HCT116 (cell line): ENCODE measurements around the gene MAP3K4. TPM values are rescaled to one million over a fixed set of nuclear protein-coding genes. Genes with fewer than 3 reads are reported as not detected.

Experiments
- ATAC-seq: fragments of 200-7000 bp; cut with Tn5 transposase; 2 replicates; pipeline ENCODE4 v1.9.1; 2020; ENCODE audit warnings: mild to moderate bottlenecking, moderate library complexity
- BruUV-seq: library from RNA; stranded (reverse); fragments of 400-500 nt; replicated peaks from 2 replicates; lab custom pipeline; 2021; lab: Mats Ljungman, UMichigan
- CTCF ChIA-PET: fragments of 300-600 bp; sonication (Branson Sonifier 250); formaldehyde crosslinking; loops from one replicate; lab custom pipeline; 2021; ENCODE audit warnings: antibody characterized with exemption; lab: Charles Lee
- POLR2A ChIA-PET: fragments of 300-600, 350-600 bp; sonication (Branson Sonifier 250); formaldehyde crosslinking; loops from one replicate; lab custom pipeline; 2021; ENCODE audit warnings: antibody characterized with exemption; lab: Charles Lee
- RAD21 ChIA-PET, 2 experiments: fragments of 300-600 bp; sonication (Branson Sonifier 250); formaldehyde crosslinking; loops; one replicate each; lab custom pipeline; 2023; ENCODE audit warnings: low total read pairs in 2 of 2; ENCODE audit not compliant: uncharacterized antibody in 2 of 2, unreplicated experiment in 2 of 2, low non-redundant PET in 1 of 2; lab: Charles Lee
- DNase-seq: peaks from one replicate; pipeline ENCODE4 v3.0.0-alpha.2; 2010; ENCODE audit warnings: low read depth, low spot score
- H2AFZ ChIP-seq: fragments of 200-600 bp; shearing (Covaris generic), sonication (generic); 2 replicates; pipeline ENCODE4 v1.6.1; 2017; ENCODE audit warnings: low read depth, mixed run types, mixed read lengths, antibody characterized with exemption, low read length; ENCODE audit not compliant: poor library complexity, severe bottlenecking
- H3K27ac ChIP-seq: 2 replicates; pipeline ENCODE4 v1.5.1; 2012; ENCODE audit warnings: low read depth, low read length
- H3K27me3 ChIP-seq: fragments of 200-600 bp; sonication (generic); 2 replicates; pipeline ENCODE4 v1.6.1; 2016; ENCODE audit warnings: mixed run types, low read length, mixed read lengths; ENCODE audit not compliant: insufficient read depth
- H3K36me3 ChIP-seq, 2 experiments: fragments of 200-500 bp in 1 of 2; fragments of 200-600 bp in 1 of 2; sonication (Bioruptor generic) in 1 of 2; sonication (generic) in 1 of 2; 2 replicates each; pipeline versions ENCODE4 v1.5.1 to v1.6.1; 2014 to 2016; ENCODE audit warnings: low read length in 2 of 2, inconsistent platforms in 1 of 2, mixed read lengths in 1 of 2, mixed run types in 1 of 2; ENCODE audit not compliant: insufficient read depth in 2 of 2, control insufficient read depth in 1 of 2
- H3K4me1 ChIP-seq, 2 experiments: fragments of 200-600 bp in 1 of 2; sonication (generic) in 1 of 2; 2 replicates each; pipeline versions ENCODE4 v1.5.1 to v1.6.1; 2012 to 2017; ENCODE audit warnings: low read length in 2 of 2, inconsistent platforms in 1 of 2, mild to moderate bottlenecking in 1 of 2, mixed read lengths in 1 of 2, mixed run types in 1 of 2, moderate library complexity in 1 of 2; ENCODE audit not compliant: insufficient read depth in 2 of 2, control insufficient read depth in 1 of 2
- H3K4me2 ChIP-seq: fragments of 200-600 bp; sonication (generic); 2 replicates; pipeline ENCODE4 v1.6.1; 2017; ENCODE audit warnings: mixed run types, low read length, mixed read lengths
- H3K4me3 ChIP-seq, 2 experiments: fragments of 200-600 bp in 1 of 2; sonication (generic) in 1 of 2; replicated peaks in 1 of 2; 2 replicates each; pipeline ENCODE4 v1.5.1; 2011 to 2016; ENCODE audit warnings: low read length in 2 of 2, control low read depth in 1 of 2, low read depth in 1 of 2, mild to moderate bottlenecking in 1 of 2, mixed read lengths in 1 of 2, mixed run types in 1 of 2
- H3K79me2 ChIP-seq: fragments of 200-600 bp; sonication (generic); 2 replicates; pipeline ENCODE4 v1.6.1; 2017; ENCODE audit warnings: mild to moderate bottlenecking, mixed run types, low read length, moderate library complexity, mixed read lengths; ENCODE audit not compliant: insufficient read depth
- H3K9ac ChIP-seq: fragments of 200-600 bp; sonication (generic); 2 replicates; pipeline ENCODE4 v1.6.1; 2016; ENCODE audit warnings: low read length, mixed read lengths
- H3K9me2 ChIP-seq: fragments of 200-600 bp; sonication (generic), shearing (Covaris generic); 2 replicates; pipeline ENCODE4 v1.6.1; 2017; ENCODE audit warnings: mixed run types, mild to moderate bottlenecking, moderate library complexity; ENCODE audit not compliant: insufficient read depth
- H3K9me3 ChIP-seq, 2 experiments: fragments of 200-500 bp in 1 of 2; fragments of 200-600 bp in 1 of 2; sonication (Bioruptor generic) in 1 of 2; sonication (generic) in 1 of 2; 2 replicates each; pipeline ENCODE4 v1.6.1; 2014 to 2017; ENCODE audit warnings: low read length in 2 of 2, mixed read lengths in 2 of 2, inconsistent platforms in 1 of 2, low read depth in 1 of 2, mild to moderate bottlenecking in 1 of 2, mixed run types in 1 of 2, moderate library complexity in 1 of 2; ENCODE audit not compliant: control insufficient read depth in 1 of 2, insufficient read depth in 1 of 2
- H4K20me1 ChIP-seq: fragments of 200-600 bp; sonication (generic), shearing (Covaris generic); 2 replicates; pipeline ENCODE4 v1.6.1; 2017; ENCODE audit warnings: mixed run types, mild to moderate bottlenecking, moderate library complexity; ENCODE audit not compliant: insufficient read depth
- ATF3 ChIP-seq: IDR thresholded peaks from 2 replicates; pipeline ENCODE4 v1.6.1; 2012
- CBX3 ChIP-seq: IDR thresholded peaks from 2 replicates; pipeline ENCODE4 v1.6.1; 2012; ENCODE audit warnings: low read depth
- CEBPB ChIP-seq: IDR thresholded peaks from 2 replicates; pipeline ENCODE4 v1.6.1; 2012; ENCODE audit warnings: low read depth
- EGR1 ChIP-seq: IDR thresholded peaks from 2 replicates; pipeline ENCODE4 v1.6.1; 2012; ENCODE audit warnings: low read depth
- ELF1 ChIP-seq: IDR thresholded peaks from 2 replicates; pipeline ENCODE4 v1.6.1; 2012; ENCODE audit warnings: low read depth, borderline replicate concordance
- FOSL1 ChIP-seq: IDR thresholded peaks from 2 replicates; pipeline ENCODE4 v1.6.1; 2012; ENCODE audit warnings: low read depth
- MAX ChIP-seq: IDR thresholded peaks from 2 replicates; pipeline ENCODE4 v1.6.1; 2012
- POLR2A ChIP-seq: IDR thresholded peaks from 2 replicates; pipeline ENCODE4 v1.7.0; 2011; ENCODE audit warnings: borderline replicate concordance; ENCODE audit not compliant: insufficient read depth, insufficient read length; ENCODE audit errors: extremely low read depth
- SRF ChIP-seq: IDR thresholded peaks from 2 replicates; pipeline ENCODE4 v1.6.1; 2012; ENCODE audit warnings: low read depth
- ZFX ChIP-seq: fragments of 450-650 bp; IDR thresholded peaks from 2 replicates; pipeline ENCODE4 v1.6.1; 2017
- intact Hi-C: fragments of 100-400 bp; cut with micrococcal nuclease; formaldehyde crosslinking; loops from 2 replicates; pipeline ENCODE4 v1.10.0; 2022
- total RNA-seq: library from RNA; stranded (reverse); gene quantifications from one replicate; pipeline ENCODE4 v1.2.1, GENCODE V29; 2021; ENCODE audit not compliant: unreplicated experiment

The MAP3K4 gene
- total RNA-seq, 1 experiment from 2014 or later, result 46.5 TPM

GRCh38 chr6:161056451-161056850, 64.9 kb downstream of the MAP3K4 start:
- no peak overlapping the region for H3K4me3 ChIP-seq
- ChIA-PET CTCF (no interaction called here), RAD21 (no interaction called here), POLR2A (no interaction called here)
- H3K4me2 ChIP-seq, result no peak overlapping the region
- ATAC-seq, result no peak
- TF ChIP-seq CEBPB (no peak), CBX3 (no peak), MAX (no peak), ATF3 (no peak)
- peaks cover 8% of the 10 kb centered on the region; the same call in 1 of the 2 replicates for H3K79me2 ChIP-seq
- H3K36me3 ChIP-seq, result no peaks in the 10 kb centered on the region
- no peak for DNase-seq
- intact Hi-C loops, result no loop called here
- no peaks in the 10 kb centered on the region for H3K4me1 ChIP-seq
- no peaks in the 10 kb centered on the region for H3K9me3 ChIP-seq
- no peaks in the 10 kb centered on the region for H3K27me3 ChIP-seq
- no peak overlapping the region for H3K9ac ChIP-seq
- H3K27ac ChIP-seq, result no peak overlapping the region
- no TSS peak for BruUV-seq
- no peaks in the 10 kb centered on the region for H4K20me1 ChIP-seq
- no peaks in the 10 kb centered on the region for H3K9me2 ChIP-seq
- H2AFZ ChIP-seq, result no peak overlapping the region

GRCh38 chr6:161057103-161058091, 65.8 kb downstream of the MAP3K4 start:
- CTCF ChIA-PET, result no interaction called here
- Histone ChIP-seq H3K4me2 (no peak overlapping the region), H3K9ac (no peak overlapping the region), H3K9me2 (no peaks in the 10 kb centered on the region), H3K36me3 (no peaks in the 10 kb centered on the region), H3K4me1 (no peaks in the 10 kb centered on the region), H3K4me3 (no peak overlapping the region), H3K9me3 (no peaks in the 10 kb centered on the region), H3K27me3 (no peaks in the 10 kb centered on the region), H3K79me2 (peaks cover 8% of the 10 kb centered on the region; the same call in 1 of the 2 replicates), H4K20me1 (no peaks in the 10 kb centered on the region), H2AFZ (no peak overlapping the region), H3K27ac (no peak overlapping the region)
- intact Hi-C loops, result no loop called here
- TF ChIP-seq ELF1 (no peak), EGR1 (no peak), CEBPB (no peak), MAX (no peak), SRF (no peak), ZFX (no peak), ATF3 (no peak), POLR2A (no peak), FOSL1 (no peak)
- no TSS peak for BruUV-seq
- no peak for ATAC-seq
- no peak for DNase-seq
- POLR2A ChIA-PET, result no interaction called here
- RAD21 ChIA-PET, result no interaction called here
